ENCODE measurements around the gene ALG12.
A peak's percentile ranks its signal among the peaks of the same experiment; 100 is the strongest.

The ALG12 gene

GRCh38 chr22:49934160-49934890 lies 16.1 kb upstream of the ALG12 start:
- Histone ChIP-seq H3K9ac (ENCODE audit: low read depth, low read length) (no peak overlapping the region), H3K4me1 (ENCODE audit: control insufficient read depth, insufficient read depth, low read length) (peaks cover 12% of the 10 kb centered on the region; the same call in 1 of the 2 replicates), H3K36me3 (ENCODE audit: control insufficient read depth, insufficient read depth, low read length) (no peaks in the 10 kb centered on the region), H3K27me3 (ENCODE audit: control insufficient read depth, insufficient read depth, low read length) (peaks cover 15% of the 10 kb centered on the region), H3K4me3 (ENCODE audit: low read depth, low read length) (peak overlapping the region; percentile 27; the same call in 1 of the 2 replicates), H3K27ac (ENCODE audit: low read depth, low read length) (no peak overlapping the region), H3K9me3 (ENCODE audit: control insufficient read depth, insufficient read depth, low read length) (no peaks in the 10 kb centered on the region)

GRCh38 chr22:49933236-49934159 lies 15.3 kb upstream of the ALG12 start:
- H3K36me3 ChIP-seq (ENCODE audit: control insufficient read depth, insufficient read depth, low read length): no peaks in the 10 kb centered on the region
- H3K27me3 ChIP-seq (ENCODE audit: control insufficient read depth, insufficient read depth, low read length): peaks cover 15% of the 10 kb centered on the region
- H3K4me3 ChIP-seq (ENCODE audit: low read depth, low read length): no peak overlapping the region
- no peak overlapping the region for H3K9ac ChIP-seq (ENCODE audit: low read depth, low read length)
- peaks cover 12% of the 10 kb centered on the region; the same call in 1 of the 2 replicates for H3K4me1 ChIP-seq (ENCODE audit: control insufficient read depth, insufficient read depth, low read length)
- no peak overlapping the region for H3K27ac ChIP-seq (ENCODE audit: low read depth, low read length)
- no peaks in the 10 kb centered on the region for H3K9me3 ChIP-seq (ENCODE audit: control insufficient read depth, insufficient read depth, low read length)

GRCh38 chr22:49930596-49931412 lies 12.6 kb upstream of the ALG12 start:
- no peak overlapping the region for H3K9ac ChIP-seq (ENCODE audit: low read depth, low read length)

GRCh38 chr22:49929994-49930575 lies 11.8 kb upstream of the ALG12 start:
- Histone ChIP-seq H3K4me3 (ENCODE audit: low read depth, low read length) (no peak overlapping the region), H3K9ac (ENCODE audit: low read depth, low read length) (no peak overlapping the region), H3K27ac (ENCODE audit: low read depth, low read length) (no peak overlapping the region)

More at GRCh38 chr22:49930596-49931412, 12.6 kb upstream of the ALG12 start:
- H3K4me1 ChIP-seq (ENCODE audit: control insufficient read depth, insufficient read depth, low read length): 0 out of 2 replicates have a peak, but pooled peaks cover 6% of the 10 kb centered on the region
- peaks cover 15% of the 10 kb centered on the region for H3K27me3 ChIP-seq (ENCODE audit: control insufficient read depth, insufficient read depth, low read length)
- no peak overlapping the region for H3K4me3 ChIP-seq (ENCODE audit: low read depth, low read length)
- no peaks in the 10 kb centered on the region for H3K36me3 ChIP-seq (ENCODE audit: control insufficient read depth, insufficient read depth, low read length)
- H3K27ac ChIP-seq (ENCODE audit: low read depth, low read length): no peak overlapping the region
- no peaks in the 10 kb centered on the region for H3K9me3 ChIP-seq (ENCODE audit: control insufficient read depth, insufficient read depth, low read length)

GRCh38 chr22:49929211-49929979 lies 11.2 kb upstream of the ALG12 start:
- no peak overlapping the region for H3K27ac ChIP-seq (ENCODE audit: low read depth, low read length)
- H3K4me3 ChIP-seq (ENCODE audit: low read depth, low read length): no peak overlapping the region; the same call in 1 of the 2 replicates
- H3K36me3 ChIP-seq (ENCODE audit: control insufficient read depth, insufficient read depth, low read length): no peaks in the 10 kb centered on the region; the same call in 1 of the 2 replicates
- H3K9me3 ChIP-seq (ENCODE audit: control insufficient read depth, insufficient read depth, low read length): no peaks in the 10 kb centered on the region
- 0 out of 2 replicates have a peak, but pooled peaks cover 6% of the 10 kb centered on the region for H3K4me1 ChIP-seq (ENCODE audit: control insufficient read depth, insufficient read depth, low read length)
- H3K9ac ChIP-seq (ENCODE audit: low read depth, low read length): no peak overlapping the region
- peaks cover 15% of the 10 kb centered on the region for H3K27me3 ChIP-seq (ENCODE audit: control insufficient read depth, insufficient read depth, low read length)

More at GRCh38 chr22:49929994-49930575, 11.8 kb upstream of the ALG12 start:
- H3K36me3 ChIP-seq (ENCODE audit: control insufficient read depth, insufficient read depth, low read length): no peaks in the 10 kb centered on the region; the same call in 1 of the 2 replicates
- 0 out of 2 replicates have a peak, but pooled peaks cover 6% of the 10 kb centered on the region for H3K4me1 ChIP-seq (ENCODE audit: control insufficient read depth, insufficient read depth, low read length)
- no peaks in the 10 kb centered on the region for H3K9me3 ChIP-seq (ENCODE audit: control insufficient read depth, insufficient read depth, low read length)
- peaks cover 15% of the 10 kb centered on the region for H3K27me3 ChIP-seq (ENCODE audit: control insufficient read depth, insufficient read depth, low read length)

GRCh38 chr22:49928555-49929210 lies 10.4 kb upstream of the ALG12 start:
- Histone ChIP-seq H3K36me3 (ENCODE audit: control insufficient read depth, insufficient read depth, low read length) (no peaks in the 10 kb centered on the region; the same call in 1 of the 2 replicates), H3K4me3 (ENCODE audit: low read depth, low read length) (no peak overlapping the region), H3K4me1 (ENCODE audit: control insufficient read depth, insufficient read depth, low read length) (0 out of 2 replicates have a peak, but pooled peaks cover 2% of the 10 kb centered on the region), H3K9me3 (ENCODE audit: control insufficient read depth, insufficient read depth, low read length) (no peaks in the 10 kb centered on the region), H3K9ac (ENCODE audit: low read depth, low read length) (no peak overlapping the region), H3K27me3 (ENCODE audit: control insufficient read depth, insufficient read depth, low read length) (peaks cover 15% of the 10 kb centered on the region), H3K27ac (ENCODE audit: low read depth, low read length) (no peak overlapping the region)

GRCh38 chr22:49928185-49928495 lies 9.9 kb upstream of the ALG12 start:
- Histone ChIP-seq H3K4me3 (ENCODE audit: low read depth, low read length) (no peak overlapping the region), H3K27me3 (ENCODE audit: control insufficient read depth, insufficient read depth, low read length) (peaks cover 15% of the 10 kb centered on the region), H3K4me1 (ENCODE audit: control insufficient read depth, insufficient read depth, low read length) (0 out of 2 replicates have a peak, but pooled peaks cover 2% of the 10 kb centered on the region), H3K27ac (ENCODE audit: low read depth, low read length) (no peak overlapping the region), H3K9me3 (ENCODE audit: control insufficient read depth, insufficient read depth, low read length) (no peaks in the 10 kb centered on the region), H3K36me3 (ENCODE audit: control insufficient read depth, insufficient read depth, low read length) (no peaks in the 10 kb centered on the region; the same call in 1 of the 2 replicates), H3K9ac (ENCODE audit: low read depth, low read length) (no peak overlapping the region)

- H3K4me1 ChIP-seq (ENCODE audit: control insufficient read depth, insufficient read depth, low read length): 0 out of 2 replicates have a peak, but pooled peaks cover 2% of the 10 kb centered on the region
- H3K36me3 ChIP-seq (ENCODE audit: control insufficient read depth, insufficient read depth, low read length): no peaks in the 10 kb centered on the region; the same call in 1 of the 2 replicates
- no peak overlapping the region for H3K4me3 ChIP-seq (ENCODE audit: low read depth, low read length)
- no peak overlapping the region for H3K27ac ChIP-seq (ENCODE audit: low read depth, low read length)
- no peak overlapping the region for H3K9ac ChIP-seq (ENCODE audit: low read depth, low read length)
- peaks cover 15% of the 10 kb centered on the region for H3K27me3 ChIP-seq (ENCODE audit: control insufficient read depth, insufficient read depth, low read length)
- no peaks in the 10 kb centered on the region for H3K9me3 ChIP-seq (ENCODE audit: control insufficient read depth, insufficient read depth, low read length)
These were observed 9.4 kb upstream of the ALG12 start for GRCh38 chr22:49927483-49928184.

- Histone ChIP-seq H3K4me1 (ENCODE audit: control insufficient read depth, insufficient read depth, low read length) (0 out of 2 replicates have a peak, but pooled peaks cover 2% of the 10 kb centered on the region), H3K36me3 (ENCODE audit: control insufficient read depth, insufficient read depth, low read length) (no peaks in the 10 kb centered on the region; the same call in 1 of the 2 replicates), H3K4me3 (ENCODE audit: low read depth, low read length) (no peak overlapping the region), H3K27me3 (ENCODE audit: control insufficient read depth, insufficient read depth, low read length) (peaks cover 15% of the 10 kb centered on the region), H3K9me3 (ENCODE audit: control insufficient read depth, insufficient read depth, low read length) (no peaks in the 10 kb centered on the region), H3K9ac (ENCODE audit: low read depth, low read length) (no peak overlapping the region), H3K27ac (ENCODE audit: low read depth, low read length) (no peak overlapping the region)
These were observed 8.7 kb upstream of the ALG12 start for GRCh38 chr22:49926916-49927315.

Data from HUES48 (cell line).